Nephron (organoid): Measurements from ENCODE around the gene CHIT1.
"Not testable (repeated sequence)": the region's sequence is repeated elsewhere in the genome, so short reads cannot be mapped to it uniquely, and the experiment has no call there.

Experiments
- H3K27ac Mint-ChIP-seq, 3 experiments: 2 replicates each; pipeline ENCODE4 v1.8.0; 2020; ENCODE audit warnings: mixed read lengths in 3 of 3, mild to moderate bottlenecking in 2 of 3, moderate library complexity in 1 of 3
- H3K27me3 Mint-ChIP-seq: 2 replicates; pipeline ENCODE4 v1.8.0; 2021; ENCODE audit warnings: low read depth, mild to moderate bottlenecking, moderate library complexity, mixed read lengths
- H3K36me3 Mint-ChIP-seq: 2 replicates; pipeline ENCODE4 v1.8.0; 2020; ENCODE audit warnings: low read depth, mixed read lengths
- H3K4me1 Mint-ChIP-seq: 2 replicates; pipeline ENCODE4 v1.8.0; 2020; ENCODE audit warnings: mixed read lengths
- H3K4me3 Mint-ChIP-seq, 3 experiments: 2 replicates each; pipeline ENCODE4 v1.8.0; 2020; ENCODE audit warnings: mild to moderate bottlenecking in 3 of 3, mixed read lengths in 3 of 3, moderate library complexity in 2 of 3
- H3K9me3 Mint-ChIP-seq: 2 replicates; pipeline ENCODE4 v1.8.0; 2020; ENCODE audit warnings: mixed read lengths
- TF ChIP-seq, protein P1 (sequence below), 3 experiments: fragments of 200-600 bp; sonication (generic); IDR thresholded peaks; one replicate each; pipeline ENCODE4 v1.5.0; 2021; ENCODE audit warnings: antibody characterized with exemption in 3 of 3; ENCODE audit not compliant: unreplicated experiment in 3 of 3

CHIT1 gene

DNA sequence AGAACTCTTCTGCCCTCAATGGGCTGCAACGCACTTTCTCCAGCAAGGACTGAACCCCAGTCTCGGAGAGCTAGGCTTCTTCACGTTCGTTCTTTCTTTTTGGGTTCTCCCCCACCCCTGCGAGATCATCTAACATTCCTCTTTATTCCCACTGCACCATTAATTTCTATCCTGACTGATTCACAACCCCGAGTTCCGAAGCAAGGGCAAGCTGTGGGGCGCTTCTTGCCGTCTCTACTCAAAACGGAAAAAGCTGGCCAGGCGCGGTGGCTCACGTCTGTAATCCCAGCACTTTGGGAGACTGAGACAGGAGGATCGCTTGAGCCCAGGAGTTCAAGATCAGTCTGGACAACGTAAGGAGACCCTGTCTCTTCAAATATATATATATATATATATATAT lies 38.4 kb upstream of the CHIT1 start:
- Mint-ChIP-seq H3K27me3 (no peaks in the 10 kb centered on the region), H3K27ac (peak overlapping the region; percentile 19 to 66 (median 43)), H3K36me3 (no peaks in the 10 kb centered on the region), H3K9me3 (no peaks in the 10 kb centered on the region), H3K4me1 (peaks cover 25% of the 10 kb centered on the region), H3K4me3 (peak overlapping the region; percentile 86 to 88 (median 86))
- TF ChIP-seq, protein P1, sequence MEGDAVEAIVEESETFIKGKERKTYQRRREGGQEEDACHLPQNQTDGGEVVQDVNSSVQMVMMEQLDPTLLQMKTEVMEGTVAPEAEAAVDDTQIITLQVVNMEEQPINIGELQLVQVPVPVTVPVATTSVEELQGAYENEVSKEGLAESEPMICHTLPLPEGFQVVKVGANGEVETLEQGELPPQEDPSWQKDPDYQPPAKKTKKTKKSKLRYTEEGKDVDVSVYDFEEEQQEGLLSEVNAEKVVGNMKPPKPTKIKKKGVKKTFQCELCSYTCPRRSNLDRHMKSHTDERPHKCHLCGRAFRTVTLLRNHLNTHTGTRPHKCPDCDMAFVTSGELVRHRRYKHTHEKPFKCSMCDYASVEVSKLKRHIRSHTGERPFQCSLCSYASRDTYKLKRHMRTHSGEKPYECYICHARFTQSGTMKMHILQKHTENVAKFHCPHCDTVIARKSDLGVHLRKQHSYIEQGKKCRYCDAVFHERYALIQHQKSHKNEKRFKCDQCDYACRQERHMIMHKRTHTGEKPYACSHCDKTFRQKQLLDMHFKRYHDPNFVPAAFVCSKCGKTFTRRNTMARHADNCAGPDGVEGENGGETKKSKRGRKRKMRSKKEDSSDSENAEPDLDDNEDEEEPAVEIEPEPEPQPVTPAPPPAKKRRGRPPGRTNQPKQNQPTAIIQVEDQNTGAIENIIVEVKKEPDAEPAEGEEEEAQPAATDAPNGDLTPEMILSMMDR (IDR thresholded peaks at IDR 0.05; ENCODE audit: unreplicated experiment in 3 of 3) = no peak

- H3K4me3 Mint-ChIP-seq = peak overlapping the region; percentile 86 to 88 (median 86)
- TF ChIP-seq, protein P1 (IDR thresholded peaks at IDR 0.05; ENCODE audit: unreplicated experiment in 3 of 3) = peak; percentile 91 to 98 (median 97)
- H3K9me3 Mint-ChIP-seq = no peaks in the 10 kb centered on the region
- peaks cover 25% of the 10 kb centered on the region for H3K4me1 Mint-ChIP-seq
- H3K27ac Mint-ChIP-seq = peak overlapping the region; percentile 19 to 66 (median 43)
- no peaks in the 10 kb centered on the region for H3K36me3 Mint-ChIP-seq
- peaks cover under 1% of the 10 kb centered on the region for H3K27me3 Mint-ChIP-seq
Measured at GRCh38 chr1:203267347-203267846, 37.9 kb upstream of the CHIT1 start.

- H3K27me3 Mint-ChIP-seq, H3K9me3 Mint-ChIP-seq, H3K4me3 Mint-ChIP-seq, H3K36me3 Mint-ChIP-seq: not testable (repeated sequence)
- Mint-ChIP-seq H3K27ac (peak overlapping the region in 1 of 3 experiments; percentile 66), H3K4me1 (peaks cover 15% of the 10 kb centered on the region)
Measured at GRCh38 chr1:203266140-203266539, 36.7 kb upstream of the CHIT1 start.

GRCh38 chr1:203265541-203265940 lies 36.1 kb upstream of the CHIT1 start:
- H3K4me1 Mint-ChIP-seq = peaks cover 11% of the 10 kb centered on the region
- peaks cover 5% of the 10 kb centered on the region for H3K27me3 Mint-ChIP-seq
- no peaks in the 10 kb centered on the region for H3K36me3 Mint-ChIP-seq
- H3K9me3 Mint-ChIP-seq = no peaks in the 10 kb centered on the region
- H3K4me3 Mint-ChIP-seq = no peak overlapping the region
- no peak overlapping the region for H3K27ac Mint-ChIP-seq
- TF ChIP-seq, protein P1 (IDR thresholded peaks at IDR 0.05; ENCODE audit: unreplicated experiment in 3 of 3) = no peak

DNA sequence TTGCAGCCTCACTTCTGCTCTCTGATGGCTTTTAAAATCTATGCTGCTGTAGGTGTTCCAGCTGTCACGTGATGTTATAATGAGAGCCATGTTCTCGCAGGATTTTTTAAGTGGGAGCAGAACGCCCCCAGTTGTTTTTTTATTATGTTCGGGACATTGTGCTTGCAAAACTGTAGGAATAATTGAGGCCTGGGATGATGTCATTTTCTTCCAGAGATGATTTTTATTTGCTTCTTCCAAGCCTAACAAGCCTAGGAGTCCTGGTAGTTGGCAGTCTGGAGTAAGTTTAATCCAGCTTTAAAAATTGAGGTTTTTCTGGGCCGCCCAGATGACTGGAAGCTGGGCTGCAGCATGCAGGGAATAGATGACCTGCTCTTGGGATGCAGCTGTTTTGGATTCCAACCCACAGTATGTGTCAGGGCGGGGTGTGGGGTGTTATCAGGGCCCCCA lies 34.6 kb upstream of the CHIT1 start:
- H3K36me3 Mint-ChIP-seq = no peaks in the 10 kb centered on the region
- peaks cover 11% of the 10 kb centered on the region for H3K4me1 Mint-ChIP-seq
- H3K27ac Mint-ChIP-seq = peak overlapping the region in 1 of 3 experiments; percentile 60
- TF ChIP-seq, protein P1 (IDR thresholded peaks at IDR 0.05; ENCODE audit: unreplicated experiment in 3 of 3) = no peak
- peaks cover 2% of the 10 kb centered on the region for H3K9me3 Mint-ChIP-seq
- H3K4me3 Mint-ChIP-seq = no peak overlapping the region
- peaks cover 10% of the 10 kb centered on the region for H3K27me3 Mint-ChIP-seq

- H3K4me3 Mint-ChIP-seq = no peak overlapping the region
- H3K27me3 Mint-ChIP-seq = peaks cover 10% of the 10 kb centered on the region
- peak overlapping the region in 1 of 3 experiments; percentile 60 for H3K27ac Mint-ChIP-seq
Measured at GRCh38 chr1:203263496-203263895, 34.0 kb upstream of the CHIT1 start.

DNA sequence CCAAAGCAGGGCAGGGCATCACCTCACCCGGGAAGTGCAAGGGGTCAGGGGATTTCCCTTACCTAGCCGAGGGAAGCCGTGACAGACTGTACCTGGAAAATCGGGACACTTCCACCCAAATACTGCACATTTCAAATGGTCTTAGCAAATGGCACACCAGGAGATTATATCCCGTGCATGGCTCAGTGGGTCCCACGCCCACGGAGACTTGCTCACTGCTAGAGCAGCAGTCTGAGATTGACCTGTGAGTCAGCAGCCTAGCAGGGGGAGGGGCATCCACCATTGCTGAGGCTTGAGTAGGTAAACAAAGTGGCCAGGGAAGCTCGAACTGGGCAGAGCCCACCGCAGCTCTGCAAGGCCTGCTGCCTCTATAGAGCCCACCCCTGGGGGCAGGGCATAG lies 27.2 kb upstream of the CHIT1 start:
- not testable (repeated sequence) for H3K27ac Mint-ChIP-seq, H3K27me3 Mint-ChIP-seq, H3K36me3 Mint-ChIP-seq, H3K4me1 Mint-ChIP-seq, H3K4me3 Mint-ChIP-seq
- peaks cover 20% of the 10 kb centered on the region for H3K9me3 Mint-ChIP-seq

More at GRCh38 chr1:203263496-203263895, 34.0 kb upstream of the CHIT1 start:
- peaks cover 11% of the 10 kb centered on the region for H3K4me1 Mint-ChIP-seq
- no peaks in the 10 kb centered on the region for H3K36me3 Mint-ChIP-seq
- H3K9me3 Mint-ChIP-seq = peaks cover 3% of the 10 kb centered on the region
- TF ChIP-seq, protein P1 (IDR thresholded peaks at IDR 0.05; ENCODE audit: unreplicated experiment in 3 of 3) = no peak

DNA sequence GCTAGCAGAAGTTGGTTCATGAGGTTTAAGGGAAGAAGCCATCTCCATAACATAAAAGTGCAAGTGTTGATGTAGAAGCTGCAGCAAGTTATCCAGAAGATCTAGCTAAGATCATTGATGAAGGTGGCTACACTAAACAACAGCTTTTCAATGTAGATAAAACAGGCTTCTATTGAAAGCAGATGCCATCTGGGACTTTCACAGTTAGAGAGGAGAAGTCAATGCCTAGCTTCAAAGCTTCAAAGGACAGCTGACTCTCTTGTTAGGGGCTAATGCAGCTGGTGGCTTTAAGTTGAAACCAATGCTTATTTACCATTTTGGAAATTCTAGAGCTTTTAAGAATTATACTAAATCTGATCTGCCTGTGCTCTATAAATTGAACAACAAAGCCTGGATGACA lies 25.3 kb upstream of the CHIT1 start:
- H3K9me3 Mint-ChIP-seq = peaks cover 20% of the 10 kb centered on the region
- H3K36me3 Mint-ChIP-seq, H3K4me3 Mint-ChIP-seq, H3K27me3 Mint-ChIP-seq, H3K4me1 Mint-ChIP-seq, H3K27ac Mint-ChIP-seq: not testable (repeated sequence)
